Mononuclear cell (primary cell): ENCODE measurements around the gene TMPRSS13. TPM values are rescaled to one million over a fixed set of nuclear protein-coding genes. Genes with fewer than 3 reads are reported as not detected.

ENCODE experiments used
- H3K27me3 ChIP-seq: 2 replicates; pipeline ENCODE4 v1.6.0; 2011; ENCODE audit warnings: low read length, control low read depth; ENCODE audit not compliant: insufficient read depth
- H3K4me1 ChIP-seq: 2 replicates; pipeline ENCODE4 v1.5.1; 2011; ENCODE audit warnings: mild to moderate bottlenecking, low read length, control low read depth; ENCODE audit not compliant: insufficient read depth
- H3K4me3 ChIP-seq: 2 replicates; pipeline ENCODE4 v1.5.1; 2011; ENCODE audit warnings: mild to moderate bottlenecking, low read length, moderate library complexity
- H3K9me3 ChIP-seq: 2 replicates; pipeline ENCODE4 v1.5.1; 2011; ENCODE audit warnings: low read depth, mild to moderate bottlenecking, control low read depth, low read length
- total RNA-seq: library from RNA; depleted of rRNA; stranded (reverse); fragments of >200 nt; gene quantifications from one replicate; pipeline ENCODE4 v1.2.3, GENCODE V29; 2012

TMPRSS13 gene
- total RNA-seq, 1 donor = 0.73 TPM

- Histone ChIP-seq H3K27me3 (no peaks in the 10 kb centered on the region), H3K9me3 (no peaks in the 10 kb centered on the region), H3K4me1 (peaks cover 8% of the 10 kb centered on the region), H3K4me3 (no peak overlapping the region)
These were observed 12.9 kb upstream of the TMPRSS13 start for GRCh38 chr11:117941976-117942654.

DNA sequence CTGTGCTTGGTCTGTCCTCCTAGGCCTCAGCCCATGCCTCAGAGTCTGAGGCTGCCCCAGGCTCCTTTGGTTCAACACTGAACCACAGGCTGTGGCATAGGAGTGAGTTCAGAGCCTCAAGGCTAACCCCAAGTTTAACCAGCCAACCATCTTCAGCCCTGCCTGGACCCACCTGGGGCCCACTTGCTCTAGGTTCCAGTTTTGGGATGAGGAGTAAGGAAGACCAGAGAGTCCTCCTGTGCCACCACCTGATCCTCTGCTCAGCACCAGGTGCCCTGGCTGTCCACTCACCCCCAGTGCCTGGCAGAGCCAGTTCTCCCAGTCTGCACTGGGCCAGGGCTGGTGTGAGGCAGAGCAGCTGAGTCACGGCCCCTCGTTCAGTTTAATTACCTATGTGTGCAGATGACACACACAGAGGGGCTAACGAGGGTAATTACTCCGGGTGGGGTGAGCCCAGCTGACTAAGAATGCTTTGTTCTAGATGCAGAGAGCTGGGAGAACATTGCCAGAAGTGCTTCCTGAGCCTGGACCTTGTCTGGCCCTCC lies 12.0 kb upstream of the TMPRSS13 start:
- Histone ChIP-seq H3K27me3 (no peaks in the 10 kb centered on the region), H3K9me3 (no peaks in the 10 kb centered on the region), H3K4me3 (no peak overlapping the region), H3K4me1 (no peaks in the 10 kb centered on the region)

DNA sequence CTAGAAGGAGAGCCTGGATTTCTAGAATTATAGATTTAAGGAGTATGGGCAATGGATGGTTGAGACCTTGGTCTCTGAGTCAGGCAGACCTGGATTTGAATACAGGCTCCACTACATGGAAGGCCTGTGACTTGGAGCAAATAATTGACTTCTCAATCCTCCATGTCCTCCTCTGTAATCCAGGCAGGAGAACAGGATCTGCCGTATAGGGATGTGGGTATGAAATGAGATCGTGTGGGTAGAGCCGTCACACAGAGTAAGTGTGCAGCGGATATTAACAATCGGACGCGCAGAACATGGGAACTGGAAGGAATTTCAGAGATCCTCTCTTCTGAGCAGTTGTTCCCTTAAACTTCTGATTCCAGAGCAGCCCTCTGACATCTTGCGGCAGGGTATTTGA lies 11.5 kb upstream of the TMPRSS13 start:
- Histone ChIP-seq H3K9me3 (no peaks in the 10 kb centered on the region), H3K4me3 (no peak overlapping the region), H3K27me3 (no peaks in the 10 kb centered on the region), H3K4me1 (no peaks in the 10 kb centered on the region)

- no peaks in the 10 kb centered on the region for H3K9me3 ChIP-seq
- H3K4me3 ChIP-seq = no peak overlapping the region
- no peaks in the 10 kb centered on the region for H3K27me3 ChIP-seq
- H3K4me1 ChIP-seq = peaks cover under 1% of the 10 kb centered on the region
These were observed 7.8 kb upstream of the TMPRSS13 start for GRCh38 chr11:117936973-117937372.

DNA sequence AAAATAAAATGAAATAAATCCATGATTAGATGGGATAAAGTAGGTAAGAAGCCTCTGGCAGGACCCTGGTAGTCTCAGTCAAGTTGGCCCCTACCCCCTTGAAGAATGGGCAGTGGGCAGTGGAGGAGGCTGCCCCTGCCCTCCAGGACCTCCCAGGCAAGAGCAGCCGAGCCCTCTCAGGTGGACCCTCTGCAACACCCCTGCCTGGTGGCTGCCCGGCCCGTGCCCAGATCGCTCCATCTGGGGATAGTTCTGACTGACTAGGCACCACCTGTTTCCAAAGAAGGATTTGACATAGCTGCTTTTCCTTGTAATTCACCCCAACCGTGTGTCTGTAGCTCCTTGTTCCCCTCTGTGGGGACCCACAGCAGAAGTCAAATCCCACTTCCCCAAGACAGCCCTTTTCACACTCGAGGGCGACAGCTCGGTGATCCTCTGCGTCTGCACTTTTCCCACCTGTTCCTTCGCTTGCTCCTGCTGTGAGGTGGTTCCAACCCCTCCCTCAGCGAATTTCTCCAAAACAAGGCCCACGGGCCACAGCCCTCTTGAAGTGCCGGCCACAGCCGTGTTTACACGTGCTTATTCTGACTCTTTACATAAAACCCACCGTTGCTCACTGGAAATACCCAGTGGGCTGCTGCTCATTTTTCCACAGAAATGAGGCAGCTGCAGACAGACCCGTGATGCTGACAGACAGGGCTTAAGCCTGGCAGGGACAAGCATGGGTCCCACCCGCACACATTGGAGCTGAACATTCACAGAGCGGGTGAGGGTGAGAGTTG lies 5.5 kb upstream of the TMPRSS13 start:
- H3K4me3 ChIP-seq = no peak overlapping the region
- H3K4me1 ChIP-seq = peaks cover 22% of the 10 kb centered on the region
- H3K9me3 ChIP-seq = no peaks in the 10 kb centered on the region
- no peaks in the 10 kb centered on the region for H3K27me3 ChIP-seq

DNA sequence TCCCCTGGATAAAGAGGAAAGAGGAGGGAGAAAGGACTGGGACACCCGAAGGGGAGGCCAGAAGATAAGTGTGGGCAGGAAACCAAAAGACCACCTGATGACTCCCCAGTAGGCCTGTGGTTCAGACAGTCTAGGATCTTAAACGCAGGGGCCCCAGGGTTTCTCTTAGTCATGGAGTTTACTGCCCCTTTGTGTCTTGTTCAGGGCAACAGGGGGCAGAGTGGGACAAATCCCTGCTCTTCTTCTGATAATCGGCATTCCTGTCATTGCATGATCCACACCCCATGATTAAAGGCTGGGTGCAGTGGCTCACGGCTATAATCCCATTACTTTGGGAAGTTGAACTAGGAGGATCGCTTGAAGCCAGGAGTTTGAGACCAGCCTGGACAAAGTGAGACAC lies 4.7 kb upstream of the TMPRSS13 start:
- no peak overlapping the region for H3K4me3 ChIP-seq
- H3K9me3 ChIP-seq = no peaks in the 10 kb centered on the region

DNA sequence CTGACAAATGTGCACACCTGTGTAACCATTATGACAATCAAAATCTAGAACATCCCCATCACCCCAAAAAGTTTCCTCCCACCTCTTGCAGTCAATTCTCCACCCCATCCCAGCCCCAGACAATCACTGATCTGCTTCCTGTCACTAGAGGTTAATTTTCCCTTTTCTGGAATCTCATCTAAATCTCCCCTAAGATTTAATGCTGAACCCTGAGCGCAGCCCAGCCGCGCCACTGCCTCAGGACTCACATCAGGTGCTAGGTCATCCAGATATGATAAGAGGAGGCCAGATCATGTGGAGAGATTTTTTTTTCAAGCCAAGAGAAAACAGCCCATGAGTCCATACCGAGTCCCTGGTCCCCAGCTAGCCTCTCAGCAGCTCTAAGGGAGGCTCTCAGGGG lies 4.3 kb upstream of the TMPRSS13 start:
- H3K9me3 ChIP-seq = no peaks in the 10 kb centered on the region
- H3K4me3 ChIP-seq = no peak overlapping the region
- H3K27me3 ChIP-seq = no peaks in the 10 kb centered on the region
- peaks cover 32% of the 10 kb centered on the region for H3K4me1 ChIP-seq

More for the DNA sequence above, 4.7 kb upstream of the TMPRSS13 start:
- H3K27me3 ChIP-seq = no peaks in the 10 kb centered on the region
- peaks cover 30% of the 10 kb centered on the region for H3K4me1 ChIP-seq

GRCh38 chr11:117932947-117933346 lies 3.7 kb upstream of the TMPRSS13 start:
- H3K4me3 ChIP-seq = no peak overlapping the region
- no peaks in the 10 kb centered on the region for H3K27me3 ChIP-seq
- peaks cover 32% of the 10 kb centered on the region for H3K4me1 ChIP-seq
- no peaks in the 10 kb centered on the region for H3K9me3 ChIP-seq

DNA sequence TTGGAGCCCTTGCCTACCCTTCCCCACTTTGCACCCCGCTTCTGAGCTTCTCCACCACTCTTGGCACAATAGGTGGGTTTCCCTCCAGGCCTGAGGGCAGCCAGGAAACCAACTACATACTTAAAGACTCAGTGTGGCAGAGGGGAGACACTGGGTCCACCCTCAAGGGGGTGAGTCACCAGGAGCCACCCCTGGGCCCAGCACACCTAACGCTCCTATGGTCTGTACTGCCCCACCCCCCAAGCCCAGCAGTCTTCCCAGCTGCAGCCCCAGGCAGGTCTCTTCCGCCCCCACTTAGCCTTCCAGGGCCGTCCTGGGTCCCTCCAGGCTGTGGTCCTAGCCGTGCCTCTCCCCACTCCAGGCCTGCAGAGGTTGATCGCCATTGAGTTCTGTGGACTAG lies 3.2 kb upstream of the TMPRSS13 start:
- Histone ChIP-seq H3K4me1 (peaks cover 32% of the 10 kb centered on the region), H3K4me3 (no peak overlapping the region), H3K27me3 (no peaks in the 10 kb centered on the region), H3K9me3 (no peaks in the 10 kb centered on the region)

GRCh38 chr11:117931971-117932370 lies 2.8 kb upstream of the TMPRSS13 start:
- Histone ChIP-seq H3K9me3 (no peaks in the 10 kb centered on the region), H3K27me3 (no peaks in the 10 kb centered on the region), H3K4me3 (no peak overlapping the region), H3K4me1 (peaks cover 32% of the 10 kb centered on the region)

GRCh38 chr11:117931331-117931950 lies 2.2 kb upstream of the TMPRSS13 start:
- Histone ChIP-seq H3K9me3 (no peaks in the 10 kb centered on the region), H3K27me3 (no peaks in the 10 kb centered on the region), H3K4me1 (peaks cover 32% of the 10 kb centered on the region), H3K4me3 (no peak overlapping the region)

GRCh38 chr11:117930668-117931330 lies 1.6 kb upstream of the TMPRSS13 start:
- Histone ChIP-seq H3K4me3 (no peak overlapping the region), H3K4me1 (peaks cover 32% of the 10 kb centered on the region), H3K27me3 (no peaks in the 10 kb centered on the region), H3K9me3 (no peaks in the 10 kb centered on the region)

- Histone ChIP-seq H3K4me1 (peaks cover 32% of the 10 kb centered on the region), H3K9me3 (no peaks in the 10 kb centered on the region), H3K27me3 (no peaks in the 10 kb centered on the region), H3K4me3 (no peak overlapping the region)
These were observed 841 bp upstream of the TMPRSS13 start for GRCh38 chr11:117929916-117930570.

DNA sequence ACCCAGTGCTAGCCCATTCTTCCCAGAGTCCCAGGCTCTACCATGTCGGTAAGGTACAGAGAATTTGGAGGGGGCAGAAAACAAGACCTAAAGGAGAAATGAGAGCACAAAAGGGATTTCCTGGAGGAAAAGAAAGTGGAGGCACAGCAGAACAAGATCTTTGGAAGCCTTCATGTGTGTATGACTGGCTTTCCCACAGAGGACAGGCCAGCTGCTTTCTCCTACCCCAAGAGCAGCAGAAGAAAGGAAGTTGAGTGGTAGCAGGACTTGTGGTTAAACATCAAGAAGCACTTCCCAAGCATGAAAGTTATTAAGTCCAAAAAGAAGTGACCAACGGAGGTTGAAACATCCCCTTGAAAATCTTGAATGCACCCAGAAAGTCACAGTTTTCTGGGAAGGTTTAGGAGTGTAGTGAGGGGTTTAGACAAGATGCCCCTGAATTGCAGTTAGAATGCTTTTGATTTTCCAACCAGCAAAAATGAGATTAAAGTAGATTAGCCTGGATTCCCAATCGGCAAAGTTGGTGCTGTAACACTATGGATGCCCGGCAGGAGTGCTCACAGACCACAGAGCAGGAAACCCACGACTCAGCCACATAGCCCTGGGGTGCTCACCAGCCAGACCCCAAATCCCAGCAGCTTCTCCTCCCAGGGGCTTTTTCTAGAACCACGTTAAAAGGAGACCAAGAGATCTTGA lies 608 bp downstream of the TMPRSS13 start:
- H3K4me1 ChIP-seq = peaks cover 32% of the 10 kb centered on the region
- H3K9me3 ChIP-seq = no peaks in the 10 kb centered on the region
- no peak overlapping the region for H3K4me3 ChIP-seq
- no peaks in the 10 kb centered on the region for H3K27me3 ChIP-seq
